HuH-7.5 (cell line): ENCODE results near the gene ATP2B2.

ENCODE experiments used
- DNase-seq: peaks from one replicate; pipeline ENCODE4 v3.0.0; 2011; ENCODE audit warnings: low spot score

Gene ATP2B2

GRCh38 chr3:10469441-10470119 lies 35.8 kb downstream of the ATP2B2 start:
- no peak for DNase-seq

DNA sequence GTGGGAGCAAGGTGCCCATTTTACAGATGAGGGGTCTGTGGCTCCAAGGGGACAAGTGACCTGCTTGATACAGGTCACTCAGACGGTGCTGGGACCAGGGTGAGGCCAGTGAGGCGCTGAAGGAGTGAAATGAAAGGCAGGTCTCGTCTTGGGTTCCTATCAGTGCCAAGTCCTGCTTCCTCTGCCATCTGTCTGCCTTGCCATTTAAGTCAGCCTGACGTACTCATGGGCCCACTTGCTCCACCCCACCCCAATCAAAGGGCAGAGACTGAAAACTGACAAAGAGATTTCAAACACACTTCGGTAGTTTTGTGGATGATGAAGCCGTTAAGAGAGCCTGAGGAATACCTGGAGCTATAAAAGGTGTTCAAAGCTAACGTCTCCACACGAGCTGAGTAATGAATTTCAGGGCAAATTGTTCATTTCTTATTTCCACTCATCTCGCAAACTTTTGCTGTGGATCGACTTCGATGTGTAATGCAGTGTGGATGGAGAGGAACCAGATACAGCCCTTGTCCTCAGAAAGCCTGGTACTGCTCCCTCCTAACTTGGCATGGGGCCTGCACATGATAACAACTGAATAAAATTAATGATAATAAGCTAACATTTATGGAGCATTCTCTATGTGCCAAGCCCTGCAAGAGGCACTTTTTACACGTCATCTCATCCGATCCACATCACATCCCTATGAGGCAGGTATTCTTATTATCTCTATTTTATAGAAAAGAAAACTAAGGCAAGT lies 36.6 kb downstream of the ATP2B2 start:
- no peak for DNase-seq

DNA sequence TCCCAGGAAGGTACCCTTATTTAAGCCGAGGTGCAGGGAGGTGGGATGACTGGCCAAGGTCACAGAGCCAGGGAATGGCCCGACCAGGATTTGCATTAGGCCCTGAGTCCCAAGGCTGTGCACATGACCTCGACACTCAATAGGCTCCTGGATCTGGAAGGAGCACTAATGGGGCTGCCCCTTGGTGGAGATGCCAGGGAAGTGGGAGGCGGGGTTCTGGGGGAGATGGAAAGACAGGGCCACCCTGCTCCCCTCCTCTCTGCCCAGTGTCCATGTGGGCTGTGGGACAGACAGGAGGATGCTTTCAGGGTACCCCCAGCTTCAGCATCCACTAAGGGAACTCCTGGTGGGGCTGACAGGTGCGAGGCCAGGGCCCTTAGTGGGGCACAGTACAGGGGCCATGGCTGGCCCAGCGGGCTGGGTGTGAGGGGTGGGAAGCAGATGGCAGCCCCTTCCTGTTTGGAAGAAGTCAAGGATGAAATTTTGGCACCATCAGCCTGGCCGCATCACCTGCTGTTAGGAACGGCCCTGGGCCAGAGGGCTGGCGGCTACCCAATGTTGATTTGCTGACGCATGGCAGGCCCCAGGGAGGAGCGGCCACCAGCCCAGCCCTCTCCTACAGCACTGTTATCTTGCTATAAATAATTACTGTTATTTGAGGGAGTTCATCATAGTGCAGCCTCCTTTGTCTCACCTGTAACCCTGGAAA lies 37.3 kb downstream of the ATP2B2 start:
- DNase-seq: no peak

DNA sequence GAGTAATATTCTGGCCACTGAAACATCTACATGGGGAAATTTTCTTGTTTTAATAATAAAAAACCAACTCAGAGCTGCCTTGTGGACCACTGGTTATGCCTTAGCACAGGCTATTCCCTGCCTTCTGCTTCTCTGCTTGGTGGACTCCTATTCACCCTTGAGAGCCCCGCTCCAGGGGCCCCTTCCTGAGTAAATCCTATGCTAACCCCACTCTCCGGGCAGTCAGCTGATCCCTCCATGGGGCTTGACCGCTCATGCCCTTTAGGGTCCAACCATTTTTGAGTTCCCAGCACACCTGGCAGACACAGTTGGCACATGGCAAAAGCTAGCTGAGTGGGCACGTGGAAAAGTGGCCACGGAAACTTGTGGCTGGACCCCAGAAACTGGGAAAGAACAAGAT lies 38.2 kb downstream of the ATP2B2 start:
- DNase-seq: no peak

- DNase-seq: no peak
Measured at GRCh38 chr3:10466186-10466585, 39.2 kb downstream of the ATP2B2 start.

DNA sequence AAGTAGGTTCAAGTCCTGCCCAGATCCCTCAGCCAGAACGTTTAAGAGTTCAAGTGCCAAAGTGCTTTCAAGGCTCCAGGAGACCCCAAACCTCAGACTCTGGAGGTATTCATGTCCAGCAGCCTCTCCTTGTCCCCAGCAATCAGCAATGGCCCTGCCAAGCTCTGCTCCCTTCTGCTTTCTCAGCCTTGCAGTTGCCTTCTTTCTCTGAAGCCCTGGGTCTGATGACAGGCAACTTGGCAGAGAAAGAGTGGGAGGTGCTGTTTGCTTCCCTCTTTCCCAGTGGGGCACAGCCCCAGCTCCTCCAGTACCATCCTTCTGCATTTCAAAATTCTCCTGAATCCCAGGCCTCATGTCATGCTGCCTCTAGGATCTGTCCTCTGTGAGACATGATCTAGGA lies 40.2 kb downstream of the ATP2B2 start:
- no peak for DNase-seq

GRCh38 chr3:10463533-10464434 lies 41.6 kb downstream of the ATP2B2 start:
- no peak for DNase-seq

DNA sequence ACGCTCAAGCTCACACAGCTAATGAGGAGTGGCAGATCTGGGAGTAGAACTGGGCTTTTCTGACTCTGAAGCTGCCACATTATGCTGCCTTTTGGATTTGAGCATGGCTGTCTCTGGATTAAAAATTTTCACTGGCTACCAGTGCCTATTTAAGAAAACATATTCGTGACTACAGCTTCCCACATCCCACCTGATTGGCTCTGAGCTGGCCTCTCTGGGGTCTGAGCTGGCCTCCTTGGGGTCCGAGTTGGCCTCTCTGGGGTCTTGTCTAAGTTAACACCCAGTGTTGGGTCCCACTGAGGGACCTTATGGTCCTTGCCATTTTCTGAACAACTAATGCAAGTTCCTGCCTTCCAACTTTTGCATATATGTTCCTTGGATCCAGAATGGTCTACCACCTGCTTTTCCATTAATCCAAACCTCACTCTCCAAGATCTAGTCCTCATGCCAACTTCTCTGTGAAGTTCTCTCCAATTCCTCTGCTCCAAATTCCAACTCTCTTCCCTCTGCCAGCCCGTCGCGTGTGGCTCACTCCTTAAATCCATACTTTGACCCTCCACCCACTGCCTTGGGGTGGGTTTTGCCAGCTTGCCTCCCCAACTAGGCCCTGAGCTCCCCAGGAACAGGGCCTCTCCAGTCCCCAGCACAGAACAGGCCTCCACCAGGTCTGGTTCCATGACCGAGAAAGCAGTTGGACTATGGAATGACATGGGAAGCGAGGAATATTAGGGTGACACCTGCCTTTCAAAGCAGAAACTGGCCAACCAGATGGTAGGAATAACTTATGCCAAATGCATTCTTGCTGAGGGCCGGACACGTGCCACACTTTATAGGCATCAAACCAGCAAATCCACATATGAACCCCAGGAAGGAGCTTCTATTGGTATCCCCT lies 42.5 kb downstream of the ATP2B2 start:
- DNase-seq: no peak

DNA sequence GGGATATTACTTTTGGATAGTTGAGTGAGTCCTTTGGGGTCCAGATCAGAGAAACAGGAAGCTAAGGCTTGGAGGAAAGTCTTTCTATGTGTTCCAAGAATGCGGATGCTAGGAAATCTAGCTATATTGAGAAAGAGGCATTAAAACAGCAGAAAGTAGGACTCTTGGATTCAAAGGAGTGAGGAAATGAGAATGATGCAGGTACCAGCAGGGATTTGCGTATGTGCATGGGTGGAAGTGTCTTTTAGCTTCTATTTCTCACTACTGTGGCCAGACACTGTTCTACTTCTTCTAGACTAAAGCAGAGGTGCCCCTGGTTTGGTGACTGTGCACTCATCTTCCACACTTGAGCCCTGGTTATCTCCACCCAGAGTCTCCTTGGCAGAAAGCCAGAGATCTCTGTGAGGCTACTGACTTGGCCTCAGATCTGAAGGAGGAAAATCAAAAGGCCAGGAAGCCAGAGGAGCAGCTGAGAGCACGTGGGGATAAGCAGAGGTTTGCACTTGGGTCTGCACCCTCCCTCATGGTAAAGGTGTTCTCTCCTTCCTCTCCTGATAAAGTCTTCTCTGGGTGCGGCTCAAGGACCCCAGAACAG lies 44.3 kb downstream of the ATP2B2 start:
- DNase-seq: no peak

GRCh38 chr3:10459954-10460754 lies 45.2 kb downstream of the ATP2B2 start:
- peak; percentile 97 for DNase-seq

GRCh38 chr3:10457560-10457959 lies 47.8 kb downstream of the ATP2B2 start:
- no peak for DNase-seq

- no peak for DNase-seq
Measured at GRCh38 chr3:10456981-10457380, 48.4 kb downstream of the ATP2B2 start.

- DNase-seq: no peak
Measured at GRCh38 chr3:10455545-10455914, 49.9 kb downstream of the ATP2B2 start.

DNA sequence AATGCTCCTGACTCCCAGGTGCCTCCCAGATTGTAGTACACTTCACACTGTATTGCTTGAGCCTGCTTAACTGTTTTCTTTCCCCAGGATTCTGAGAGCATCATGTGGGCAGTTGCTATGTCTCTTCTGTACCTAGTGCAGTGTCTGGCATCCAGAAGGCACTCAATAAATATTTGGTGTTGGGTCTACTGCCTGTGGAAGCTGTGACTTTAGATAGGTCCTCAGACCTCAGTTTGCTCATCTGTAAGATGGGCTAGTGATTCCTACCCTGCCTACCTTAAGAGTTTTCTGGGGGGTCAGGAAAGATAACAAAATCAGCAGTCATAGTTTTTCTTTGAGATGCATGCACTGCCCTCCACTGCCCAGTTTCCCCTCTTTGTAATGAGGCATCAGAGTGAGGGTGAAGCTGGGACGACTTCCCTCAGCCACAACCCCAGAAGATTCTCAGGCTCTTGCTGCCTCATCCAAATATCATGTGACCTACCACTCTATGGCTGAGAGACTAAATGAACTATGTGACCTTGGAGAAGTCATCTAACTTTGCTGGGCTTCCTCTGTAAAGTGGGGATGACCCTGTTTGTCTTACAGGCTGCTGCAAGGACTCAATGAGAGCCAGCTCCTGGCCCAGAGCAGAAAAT lies 50.4 kb downstream of the ATP2B2 start:
- no peak for DNase-seq

DNA sequence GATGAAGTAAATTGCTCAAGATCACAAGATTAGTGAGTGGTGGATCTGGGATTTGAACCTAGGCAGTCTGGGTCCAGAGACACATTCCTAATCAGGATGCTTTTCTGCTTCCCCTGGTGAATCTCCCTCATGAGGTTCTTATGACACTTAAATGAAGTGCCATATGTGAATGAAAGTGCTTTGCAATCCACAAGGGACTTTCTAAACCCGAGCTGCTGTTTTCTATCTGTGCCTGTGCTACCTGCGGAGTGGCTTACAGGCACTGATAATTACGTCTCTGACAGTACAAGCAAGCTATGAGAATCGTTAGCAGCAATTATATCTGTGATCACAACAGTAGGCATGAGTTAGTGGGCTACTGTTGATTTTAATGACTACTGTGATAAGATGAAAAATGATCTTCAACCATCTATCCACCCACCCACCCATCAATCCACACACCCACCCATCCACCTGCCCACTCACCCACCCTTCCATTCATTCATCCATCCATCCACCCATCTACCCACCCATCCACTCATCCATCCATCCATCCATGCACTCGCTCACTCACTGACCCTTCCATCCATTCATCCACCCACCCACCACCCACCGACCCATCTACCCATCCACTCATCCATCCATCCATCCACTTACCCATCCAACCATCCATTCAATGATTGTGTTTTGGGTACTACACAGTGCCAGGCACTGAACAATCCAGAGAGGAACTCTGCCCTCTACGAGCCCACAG lies 51.8 kb downstream of the ATP2B2 start:
- DNase-seq: no peak

GRCh38 chr3:10450494-10451440 lies 54.6 kb downstream of the ATP2B2 start:
- DNase-seq: no peak

GRCh38 chr3:10449436-10449835 lies 56.0 kb downstream of the ATP2B2 start:
- DNase-seq: no peak

GRCh38 chr3:10448544-10448943 lies 56.8 kb downstream of the ATP2B2 start:
- no peak for DNase-seq
